ENCODE results near the gene CR1.
"Not testable (repeated sequence)": the region's sequence is repeated elsewhere in the genome, so short reads cannot be mapped to it uniquely, and the experiment has no call there.

CR1 gene

GRCh38 chr1:207690551-207690950, 194.6 kb downstream of the CR1 start:
- not testable (repeated sequence) for DNase-seq

GRCh38 chr1:207691010-207691409, 195.1 kb downstream of the CR1 start:
- no peak for DNase-seq
